Left colon (tissue), 2 donors: Measurements from ENCODE around the gene GIPC1. TPM values are rescaled to one million over a fixed set of nuclear protein-coding genes. Genes with fewer than 3 reads are reported as not detected.

Experiments used
- ATAC-seq: fragments of 200-7000 bp; cut with Tn5 transposase; one replicate; pipeline ENCODE4 v1.9.1; 2020; ENCODE audit warnings: mild to moderate bottlenecking, moderate library complexity
- DNase-seq, 2 donors: peaks; one replicate each; pipeline ENCODE4 v3.0.0-alpha.2; 2020
- intact Hi-C, 2 donors: fragments of 100-400 bp; cut with DNase I in 1 of 2; cut with micrococcal nuclease in 1 of 2; formaldehyde crosslinking; loops; one replicate each; pipeline versions ENCODE4 v1.11.2 to v1.14.0; 2022; cut with DNase I, micrococcal nuclease
- total RNA-seq, 2 donors: library from RNA; stranded (reverse); fragmentation: NEBNext Ultra II Directional; extraction: Animal tissue kit (Norgen Biotek cat#: 25700); gene quantifications; one replicate each; pipeline ENCODE4 v1.2.1, GENCODE V29; 2021
- donor health status: DM: no; HTN: no; CAD: no.
- donor health status: DM: yes; HTN: yes; CAD: no.

The GIPC1 gene
- total RNA-seq, 2 donors from 2014 or later = 310 to 395 TPM

DNA sequence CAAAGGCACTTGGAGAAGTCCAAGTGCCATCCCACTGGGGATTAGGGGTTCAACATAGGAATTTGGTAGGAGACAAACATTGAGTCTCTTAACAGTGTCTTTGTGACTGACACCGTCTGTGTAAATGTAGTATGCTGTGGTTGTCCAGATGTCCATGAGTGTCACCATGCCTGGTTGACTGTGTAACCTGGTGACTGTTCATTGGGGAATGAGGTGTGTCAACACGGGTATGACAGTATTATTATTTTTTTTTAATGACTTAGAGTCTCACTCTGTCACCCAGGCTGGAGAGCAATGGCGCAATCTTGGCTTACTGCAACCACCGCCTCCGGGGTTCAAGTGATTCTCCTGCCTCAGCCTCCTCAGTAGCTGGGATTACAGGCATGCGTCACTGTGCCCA, 46.6 kb downstream of the GIPC1 start:
- no peak for DNase-seq
- intact Hi-C loops = no loop called here
- ATAC-seq = no peak

- ATAC-seq = peak; percentile 31
- intact Hi-C loops = no loop called here
- DNase-seq = no peak
Measured at GRCh38 chr19:14446336-14447036, 49.4 kb downstream of the GIPC1 start.

DNA sequence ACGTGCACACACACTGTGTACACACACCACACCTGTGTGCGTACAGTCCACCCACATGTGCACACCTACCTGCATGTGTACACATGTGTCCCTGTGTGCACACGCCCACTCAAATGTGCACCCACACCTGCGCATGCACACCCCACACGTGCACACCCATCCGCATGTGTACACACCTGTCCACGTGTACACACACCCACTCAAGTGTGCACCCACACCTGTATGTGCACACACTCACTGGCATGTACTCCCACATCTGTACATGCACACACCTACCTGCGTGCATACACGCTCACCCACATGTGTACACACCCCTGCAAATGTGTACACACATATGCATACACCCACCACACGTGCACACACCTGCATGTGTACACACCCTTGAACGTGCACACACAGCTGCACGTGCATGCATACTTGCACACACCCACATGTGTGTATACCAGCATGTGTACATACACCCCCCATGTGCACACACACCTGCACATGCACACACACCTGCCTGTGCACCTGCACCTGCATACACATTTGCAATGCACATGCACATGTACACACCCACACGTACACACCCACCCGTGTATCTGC, 52.2 kb downstream of the GIPC1 start:
- ATAC-seq (no peak), DNase-seq (no peak)
- intact Hi-C loops = no loop called here

DNA sequence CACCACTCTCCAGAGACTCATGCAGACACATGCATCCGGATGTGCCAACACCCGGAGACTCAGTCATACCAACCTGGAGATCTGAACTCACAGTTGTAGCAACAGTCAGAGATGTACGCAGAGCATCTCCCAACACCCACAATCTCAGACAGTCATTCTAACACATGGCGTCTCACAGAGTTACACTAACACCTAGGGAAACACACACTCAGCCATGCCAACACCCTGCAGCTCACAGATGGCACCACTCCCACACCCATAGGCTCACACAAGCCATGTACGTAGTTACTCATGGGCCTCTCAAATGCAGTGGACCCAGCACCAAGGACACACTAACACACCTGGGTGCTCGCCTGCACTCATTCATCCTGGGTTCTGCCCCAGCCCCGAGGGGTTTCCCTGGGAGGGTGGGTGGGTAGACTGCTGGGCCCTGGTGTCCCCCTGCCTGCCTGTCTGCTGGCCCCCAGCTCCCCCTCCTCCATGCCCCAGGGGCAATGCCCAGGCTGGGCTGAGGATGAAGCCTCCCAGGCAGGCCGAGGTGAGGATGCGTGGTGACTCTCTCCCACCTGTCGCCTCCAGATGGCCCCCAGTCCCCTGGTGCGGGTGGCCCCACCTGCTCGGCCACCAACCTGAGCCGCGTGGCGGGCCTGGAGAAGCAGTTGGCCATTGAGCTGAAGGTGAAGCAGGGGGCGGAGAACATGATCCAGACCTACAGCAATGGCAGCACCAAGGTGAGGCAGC, 52.9 kb downstream of the GIPC1 start:
- no peak for DNase-seq
- intact Hi-C loops = no loop called here
- no peak for ATAC-seq

GRCh38 chr19:14441041-14441938, 54.6 kb downstream of the GIPC1 start:
- ATAC-seq (no peak), DNase-seq (no peak)
- intact Hi-C loops = no loop called here

DNA sequence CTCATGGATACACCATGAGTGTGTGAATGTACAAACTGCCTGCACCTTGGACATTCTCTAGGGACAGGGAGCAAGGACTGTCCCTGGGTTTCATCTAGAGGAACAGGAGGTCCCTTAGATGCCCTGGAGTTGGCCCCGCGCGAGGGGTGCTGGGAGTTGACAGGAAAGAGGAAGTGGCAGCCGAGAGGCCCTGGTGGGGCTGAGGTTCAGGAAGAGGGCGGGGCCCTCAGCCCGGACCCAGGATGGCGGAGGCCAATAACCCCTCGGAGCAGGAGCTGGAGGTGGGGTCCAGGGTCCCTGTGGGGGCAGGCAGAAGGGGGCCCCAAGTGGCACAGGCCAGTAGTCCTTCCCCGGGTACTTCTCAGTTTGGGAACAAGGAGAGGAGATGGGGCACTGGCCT, 55.9 kb downstream of the GIPC1 start:
- intact Hi-C loops = no loop called here
- ATAC-seq (peak; percentile 75), DNase-seq (peak; percentile 76 to 80)

GRCh38 chr19:14439014-14439413, 56.9 kb downstream of the GIPC1 start:
- DNase-seq (no peak), ATAC-seq (no peak)
- intact Hi-C loops = no loop called here

- no peak for DNase-seq
- intact Hi-C loops = no loop called here
- ATAC-seq = no peak
Measured at GRCh38 chr19:14437578-14438140, 58.3 kb downstream of the GIPC1 start.

GRCh38 chr19:14435320-14436050, 60.4 kb downstream of the GIPC1 start:
- ATAC-seq (no peak), DNase-seq (no peak)
- intact Hi-C loops = no loop called here

DNA sequence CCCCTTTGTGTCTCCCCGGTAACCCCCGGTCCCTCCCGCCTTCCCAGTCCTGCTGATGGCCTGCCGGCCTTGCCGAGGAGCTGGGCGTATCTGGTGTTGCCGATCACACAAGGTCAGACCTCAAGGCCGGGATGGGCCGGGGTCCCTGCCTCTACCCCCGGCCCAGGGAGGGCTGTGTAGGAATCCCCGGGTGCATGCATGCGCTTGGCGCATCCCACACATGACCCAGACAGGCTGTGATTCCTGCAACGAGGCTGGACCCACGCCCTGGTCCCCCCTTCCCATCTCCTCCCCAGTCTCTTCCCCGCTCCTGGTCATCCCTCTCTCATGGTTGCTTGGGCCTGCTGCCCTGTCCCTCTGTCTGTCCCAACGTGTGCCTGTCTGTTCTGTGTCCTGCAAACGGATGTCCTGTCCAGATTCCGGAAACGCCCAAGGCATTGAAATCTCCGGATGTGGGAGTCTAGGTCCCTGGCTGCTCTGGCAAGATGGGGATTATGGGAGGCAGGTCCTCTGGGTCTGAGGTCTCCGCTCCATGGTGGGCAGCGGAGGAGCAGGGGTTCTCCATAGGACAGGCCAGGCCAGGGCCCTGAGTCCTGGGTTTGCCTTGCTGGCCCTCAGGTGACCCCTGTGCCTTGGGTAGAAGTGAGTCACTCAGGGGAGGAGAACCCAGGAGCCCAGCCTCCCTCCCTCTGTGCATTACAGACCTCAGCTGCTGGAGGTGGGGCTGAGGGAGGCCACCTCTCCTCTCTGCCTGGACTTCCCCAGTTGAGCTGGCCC, 61.2 kb downstream of the GIPC1 start:
- intact Hi-C loops = no loop called here
- ATAC-seq = peak; percentile 59
- peak; percentile 44 to 66 for DNase-seq

DNA sequence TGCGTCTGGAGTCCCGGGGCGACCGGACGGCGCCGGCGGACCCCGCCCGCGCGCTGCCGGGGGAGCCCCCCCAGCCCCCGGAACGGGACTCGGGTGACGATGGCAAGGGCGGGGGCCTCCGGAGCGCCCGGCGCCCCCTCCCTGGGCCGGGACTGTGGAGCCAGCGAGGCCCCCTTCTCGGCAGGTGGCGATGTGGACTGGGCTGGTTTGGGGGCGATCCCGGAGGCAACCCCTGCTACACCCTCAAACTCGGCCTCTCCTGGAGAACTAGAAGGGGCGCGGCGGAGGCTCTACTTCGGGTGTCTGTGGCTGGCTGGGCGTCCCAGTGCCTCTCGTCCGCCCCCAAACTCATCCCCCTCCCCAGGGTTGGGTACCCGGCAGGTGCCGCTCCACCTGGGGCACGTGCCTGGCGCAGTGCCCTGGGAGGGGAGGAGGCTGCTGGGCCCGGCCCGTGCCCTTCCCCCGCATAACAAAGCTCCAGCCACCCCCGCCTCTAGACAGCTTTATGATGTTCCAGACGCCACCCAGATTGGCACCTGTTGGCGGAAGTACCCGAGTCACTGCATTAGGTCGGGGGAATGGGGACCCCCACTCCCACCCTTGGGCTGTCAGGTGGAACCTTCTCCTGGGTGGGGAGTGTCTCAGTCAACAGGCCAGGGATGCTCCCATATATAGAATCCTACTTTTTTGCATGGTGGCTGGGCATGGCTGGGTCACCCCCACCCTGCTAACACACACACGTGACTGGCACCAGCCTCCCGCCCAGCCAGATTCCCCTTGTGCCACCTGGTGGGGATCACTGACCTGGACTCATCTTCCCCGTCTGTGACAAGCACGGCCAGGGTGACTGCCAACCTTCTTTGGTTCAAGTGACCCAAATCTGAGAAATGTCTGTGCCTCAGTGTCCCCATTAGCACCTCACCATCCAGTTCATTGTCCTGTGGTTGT, 62.1 kb downstream of the GIPC1 start:
- DNase-seq (peak; percentile 81 to 82), ATAC-seq (peak; percentile 88)
- intact Hi-C loops = no loop called here

DNA sequence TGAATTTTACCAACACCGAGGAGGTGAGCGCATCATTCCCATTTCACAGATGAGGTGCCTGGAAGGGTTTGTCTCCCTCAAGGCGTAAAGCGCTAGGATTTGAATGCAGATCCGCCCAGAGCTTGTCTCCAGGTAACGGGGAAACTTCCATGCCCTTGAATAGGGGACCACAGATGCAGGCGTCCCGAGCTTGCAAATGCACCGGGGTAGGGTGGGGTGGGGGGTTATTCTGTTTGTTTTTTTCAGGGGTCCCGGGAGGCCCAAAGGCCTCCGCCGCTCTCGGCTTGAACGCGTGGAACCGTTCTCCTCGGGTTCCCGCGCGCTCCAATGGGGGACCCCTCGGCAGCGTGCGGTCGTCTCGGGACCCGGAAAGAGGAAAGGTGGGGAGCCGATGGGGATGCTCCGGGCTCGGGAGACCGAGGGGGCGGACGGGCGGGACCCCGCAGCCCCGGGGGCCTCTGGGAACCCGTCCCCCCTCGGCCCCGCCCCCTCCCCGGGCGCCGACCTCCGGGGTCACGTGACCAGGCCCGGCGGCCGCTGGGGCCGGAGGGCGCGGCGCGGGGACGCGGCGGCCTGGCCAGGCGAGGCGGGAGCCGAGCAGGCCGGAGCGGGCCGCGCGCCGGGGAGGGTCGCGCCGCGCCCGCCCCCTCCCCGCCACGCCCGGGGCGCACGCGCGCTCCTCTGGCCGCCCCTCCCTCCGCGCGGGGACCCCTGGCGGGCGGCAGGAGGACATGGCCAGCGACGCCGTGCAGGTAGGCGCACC, 63.0 kb downstream of the GIPC1 start, which contains the start of gene PKN1:
Gene PKN1 (plus strand): TSS at position 516 of the 763 bp plus-strand sequence. CDS start 216 bp downstream, at position 732.
- intact Hi-C loops = no loop called here
- DNase-seq = peak in 1 of 2 donors; percentile 61
- peak; percentile 25 for ATAC-seq

GRCh38 chr19:14430712-14431111, 65.2 kb downstream of the GIPC1 start:
- no peak for ATAC-seq
- no peak for DNase-seq
- intact Hi-C loops = no loop called here

DNA sequence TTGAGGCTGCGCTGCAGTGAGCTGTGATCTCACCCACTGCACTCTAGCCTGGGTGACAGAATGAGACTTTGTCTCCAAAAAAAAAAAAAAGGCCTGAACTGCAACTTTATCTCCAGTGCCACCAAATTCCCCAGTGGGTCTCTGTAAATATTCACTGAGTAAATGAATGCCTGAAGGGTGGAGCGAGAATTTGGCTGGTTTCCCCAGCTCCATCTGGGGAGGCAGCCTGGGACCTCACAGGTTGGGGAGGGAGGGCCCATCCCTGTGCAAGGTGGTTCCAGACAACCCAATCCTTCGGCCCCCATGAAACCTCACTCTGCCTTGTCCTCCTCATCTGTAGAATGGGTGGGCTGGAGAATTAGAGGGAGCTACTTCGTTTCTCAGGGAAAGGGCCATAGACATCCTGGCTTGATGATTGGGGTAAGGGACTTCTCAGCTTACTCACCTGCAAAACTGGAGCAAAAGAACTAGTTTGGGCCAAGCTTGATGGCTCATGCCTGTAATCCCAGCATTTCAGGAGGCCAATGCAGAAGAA, 67.0 kb downstream of the GIPC1 start:
- ATAC-seq (no peak), DNase-seq (no peak)
- intact Hi-C loops = no loop called here
